Transverse colon (tissue), 3 donors: ENCODE data around the gene C11orf21.

Experiments used
- CTCF ChIP-seq, 5 experiments: fragments of 200-600 bp in 3 of 5; fragments of 450-650 bp in 2 of 5; sonication (generic) in 3 of 5; IDR thresholded peaks; 1 replicate in 2 of 5; 2 replicates in 3 of 5; pipeline ENCODE4 v1.5.1; 2016 to 2017; ENCODE audit warnings: antibody characterized with exemption in 5 of 5, inconsistent platforms in 3 of 5, mild to moderate bottlenecking in 2 of 5, moderate library complexity in 1 of 5
- EP300 ChIP-seq: sonication (generic); formaldehyde crosslinking; IDR thresholded peaks from one replicate; pipeline ENCODE4 v1.6.1; 2017; ENCODE audit warnings: antibody characterized with exemption, low read depth
- POLR2A ChIP-seq: fragments of 450-650 bp; IDR thresholded peaks from one replicate; pipeline ENCODE4 v1.6.1; 2016; ENCODE audit warnings: antibody characterized with exemption, mild to moderate bottlenecking, moderate library complexity

GRCh38 chr11:2263724-2264360 lies 37.9 kb downstream of the C11orf21 start:
- no peak for TF ChIP-seq POLR2A
- TF ChIP-seq EP300: no peak
- no peak for TF ChIP-seq CTCF (IDR thresholded peaks at IDR 0.05)
